Hindlimb muscle (tissue), 1 donor: ENCODE data around the gene TASOR. TPM values are rescaled to one million over a fixed set of nuclear protein-coding genes. Genes with fewer than 3 reads are reported as not detected.
A peak's percentile ranks its signal among the peaks of the same experiment; 100 is the strongest.

Experiments used
- DNase-seq: peaks from one replicate; pipeline ENCODE4 v3.0.0-alpha.2; 2013
- polyA plus RNA-seq: library from polyadenylated mRNA; unstranded; fragments of 120-200 nt; gene quantifications from one replicate; pipeline ENCODE4 v1.2.1, GENCODE V29; 2013; ENCODE audit not compliant: insufficient read length

Gene TASOR
- polyA plus RNA-seq, 1 donor = 37.8 TPM

DNA sequence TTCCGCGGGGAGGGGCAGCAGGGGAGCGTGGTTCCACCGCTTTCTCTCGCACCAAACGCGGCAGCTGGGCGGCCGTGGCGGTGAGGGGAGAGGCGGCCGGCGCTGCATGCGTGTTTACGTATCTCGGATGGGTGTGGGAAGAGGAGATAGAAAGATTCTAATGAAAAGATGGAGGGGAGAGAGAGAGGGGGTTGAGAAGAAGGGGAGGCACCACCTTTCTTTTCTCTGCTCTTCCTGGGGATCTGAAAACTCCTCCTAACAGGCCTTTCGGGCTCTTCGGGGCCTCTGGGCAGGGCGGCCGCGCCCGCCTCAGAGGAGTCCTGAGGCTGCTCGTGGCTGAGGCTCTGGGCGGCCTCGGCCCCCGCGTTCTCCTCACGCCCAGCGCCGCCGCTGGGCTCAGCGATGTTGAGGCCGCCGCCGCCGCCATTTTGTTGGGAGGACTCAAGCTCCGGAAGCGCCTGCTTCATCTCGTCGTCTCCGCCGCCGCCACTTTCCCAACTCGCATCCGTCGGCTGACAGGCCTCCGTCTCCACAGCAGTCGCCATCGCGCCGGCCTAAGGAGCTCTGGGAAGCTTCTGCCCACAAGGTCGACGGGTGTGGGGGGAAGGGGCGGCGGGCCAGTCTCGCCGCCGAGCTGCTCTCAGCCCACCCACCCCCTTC, 473 bp downstream of the TASOR start:
- DNase-seq = peak; percentile 77

DNA sequence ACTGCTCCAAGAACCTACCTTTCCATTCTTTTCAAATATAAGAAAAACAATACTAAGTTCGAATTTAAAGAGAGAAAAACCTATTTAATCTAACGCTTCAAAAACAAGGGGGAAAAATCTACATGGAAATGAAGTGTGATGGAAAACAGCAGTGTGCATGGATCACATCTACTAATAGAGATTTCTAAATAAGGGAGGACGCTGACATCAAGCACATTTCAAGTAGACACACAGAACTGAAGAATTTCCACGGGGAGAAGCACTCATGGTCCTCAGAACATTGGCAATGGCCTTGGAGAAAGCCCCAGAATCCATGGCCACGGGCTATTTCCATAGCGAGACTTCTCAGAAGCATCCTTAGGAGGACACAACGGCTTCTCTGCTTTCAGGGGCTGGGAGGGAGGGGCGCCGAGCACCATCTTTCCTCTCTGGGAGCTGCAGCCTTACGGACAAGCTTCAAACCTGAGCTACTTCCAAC, 1.0 kb downstream of the TASOR start:
- DNase-seq = no peak

DNA sequence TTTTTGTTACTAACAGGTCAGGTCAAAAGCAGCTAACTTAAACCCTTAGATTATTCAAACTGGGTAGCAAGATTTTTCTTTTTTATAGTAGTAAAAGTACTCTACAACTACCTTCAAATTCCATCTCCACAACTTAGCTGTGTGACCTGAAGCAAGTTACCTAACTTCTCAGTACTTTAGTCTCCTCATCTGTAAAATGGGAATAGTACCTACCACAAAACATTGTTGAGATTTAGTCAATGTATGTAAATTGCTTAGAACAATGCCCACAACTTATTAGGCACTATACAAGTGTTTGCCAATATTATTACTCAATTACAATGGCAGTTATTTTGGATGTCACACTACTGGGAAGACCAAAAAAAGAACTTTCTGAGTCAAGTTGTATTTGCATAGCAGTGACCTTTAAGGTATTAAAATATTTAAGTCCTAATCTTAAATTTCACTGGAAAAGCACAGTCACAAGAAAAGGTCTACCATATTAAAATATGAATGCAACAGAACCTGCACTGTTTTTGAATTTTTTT, 2.9 kb downstream of the TASOR start:
- DNase-seq = no peak

DNA sequence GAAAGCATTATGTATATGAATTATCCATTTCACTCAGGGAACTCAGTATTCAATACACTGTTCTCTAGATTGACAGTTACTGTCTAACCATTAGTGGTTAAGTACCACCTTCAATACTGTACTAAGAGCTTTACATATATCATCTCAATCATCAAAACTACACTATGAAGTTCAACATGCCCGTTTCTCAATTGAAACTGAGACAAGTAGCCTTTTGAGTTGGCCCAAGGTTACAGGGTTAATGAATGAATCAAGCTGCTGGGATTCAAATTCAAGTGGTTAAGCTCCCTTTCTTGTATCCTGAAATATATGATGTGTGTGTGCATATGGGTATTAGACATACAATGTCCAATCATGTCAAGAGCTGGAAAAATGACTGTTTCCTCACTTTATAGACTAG, 5.8 kb downstream of the TASOR start:
- DNase-seq = no peak

- DNase-seq = no peak
Measured at GRCh38 chr3:56673781-56674457, 9.1 kb downstream of the TASOR start.

- DNase-seq = no peak
Measured at GRCh38 chr3:56667973-56668579, 15.0 kb downstream of the TASOR start.

DNA sequence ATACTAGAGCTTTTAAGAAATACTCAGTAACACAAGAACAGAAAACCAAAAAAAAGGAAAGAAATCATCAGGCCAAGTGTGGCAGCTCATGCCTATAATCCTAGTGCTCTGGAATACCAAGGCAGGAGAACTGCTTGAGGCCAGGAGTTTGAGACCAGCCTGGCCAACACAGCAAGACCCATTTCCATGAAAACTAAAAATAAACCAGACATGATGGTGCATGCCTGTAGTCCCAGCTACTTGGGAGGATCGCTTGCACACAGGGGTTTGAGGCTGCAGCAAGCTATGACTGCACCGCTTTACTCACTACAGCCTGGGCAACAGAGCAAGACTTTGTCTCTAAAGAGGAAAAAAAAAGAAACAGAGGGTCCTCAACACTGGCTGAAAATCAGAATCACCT, 18.2 kb downstream of the TASOR start:
- DNase-seq = no peak

DNA sequence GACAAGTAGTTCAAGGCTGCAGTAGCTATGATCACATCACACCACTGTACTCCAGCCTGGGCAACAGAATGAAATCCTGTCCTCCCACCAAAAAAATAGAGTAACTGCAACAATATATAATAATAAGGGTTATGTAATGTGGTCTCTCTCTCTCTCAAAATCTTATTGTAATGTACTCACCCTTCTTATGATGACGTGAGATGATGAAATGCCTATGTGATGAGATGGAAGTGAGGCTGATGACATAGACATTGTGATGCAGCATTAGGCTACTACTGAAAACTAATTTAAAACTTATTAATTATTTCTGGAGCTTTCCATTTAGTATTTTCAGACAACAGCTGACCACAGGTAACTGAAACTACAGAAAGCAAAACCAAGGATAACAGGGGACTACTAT, 27.4 kb downstream of the TASOR start:
- no peak for DNase-seq

DNA sequence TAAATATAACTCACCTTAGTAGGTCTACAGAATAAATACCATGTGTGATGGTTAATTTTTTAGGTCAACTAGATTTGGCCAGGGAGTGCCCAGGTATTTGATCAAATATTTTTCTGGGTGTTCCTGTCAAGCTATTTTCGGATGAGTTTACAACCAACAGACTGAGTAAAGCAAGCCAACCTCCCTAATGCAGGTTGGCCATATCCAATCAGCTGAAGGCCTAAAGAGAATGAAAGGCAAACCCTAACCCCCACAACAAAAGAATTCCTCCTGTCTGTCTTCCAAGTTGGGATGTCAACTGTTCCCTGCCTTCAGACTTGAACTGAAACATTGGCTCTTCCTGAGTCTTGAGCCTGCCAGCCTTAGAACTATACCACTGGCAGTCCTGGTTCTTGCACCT, 28.6 kb downstream of the TASOR start:
- DNase-seq = no peak

DNA sequence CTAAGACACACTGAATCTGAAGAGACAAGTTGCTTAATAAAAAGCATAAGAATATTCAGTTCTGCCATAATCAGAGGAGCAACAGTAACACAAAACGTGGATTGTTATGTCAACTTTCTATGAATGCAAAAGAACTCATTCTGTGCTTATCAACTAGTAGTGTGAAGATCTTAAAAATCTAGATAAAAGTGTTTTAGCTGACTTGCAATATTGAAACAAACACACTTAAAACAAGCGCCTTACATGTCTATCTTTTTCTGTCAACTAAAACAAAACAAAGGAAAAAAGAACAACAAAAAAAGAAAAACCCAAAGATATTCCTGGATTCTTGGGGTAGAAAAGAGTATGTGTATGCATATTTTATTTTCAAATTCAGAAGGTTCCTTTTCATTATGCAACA, 37.7 kb downstream of the TASOR start:
- no peak for DNase-seq

DNA sequence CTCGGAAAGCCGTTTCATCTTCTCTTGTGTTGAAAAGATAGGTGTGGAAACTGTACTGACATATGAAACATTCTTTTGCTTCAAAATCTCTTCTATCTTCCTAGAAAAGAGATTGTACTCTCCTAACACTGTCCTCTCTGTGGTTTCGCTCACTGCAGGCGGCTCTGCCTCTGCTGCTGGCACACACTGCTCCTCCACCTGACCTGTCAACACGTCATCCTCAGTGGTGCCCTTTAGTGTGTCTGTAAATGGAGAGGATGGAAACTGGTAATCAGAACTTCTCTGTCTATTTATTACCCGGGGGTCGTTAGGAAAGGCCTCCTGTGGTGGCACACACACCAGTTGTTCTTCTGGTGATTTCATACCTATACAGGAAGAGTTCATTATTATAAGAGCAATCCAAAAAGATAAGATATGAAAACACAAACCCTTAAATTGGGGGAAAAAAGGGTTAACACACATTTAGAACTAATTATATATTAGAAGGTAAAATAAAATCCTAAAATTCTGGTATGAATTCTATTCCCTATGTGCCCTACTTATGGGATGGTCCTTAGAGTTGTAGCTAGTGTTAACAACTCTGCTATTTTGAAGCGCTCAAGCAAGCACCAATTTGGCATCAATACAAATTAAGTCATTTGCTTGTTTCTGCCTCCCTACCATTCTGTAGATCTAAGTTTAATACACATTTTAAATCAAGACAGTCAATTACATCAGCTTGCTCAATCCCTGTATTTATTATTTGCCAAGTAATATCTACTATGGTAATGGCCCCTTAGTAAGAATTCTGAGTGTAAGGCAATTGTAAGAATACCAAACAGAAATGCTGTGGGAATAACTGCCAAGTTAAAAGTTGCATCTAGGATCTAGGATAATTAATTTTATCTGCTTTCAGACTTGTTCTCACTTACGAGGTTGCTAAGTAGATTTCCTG, 49.2 kb downstream of the TASOR start:
- DNase-seq = no peak

Other genes with a start within 250 kb of the TASOR start
- gene ERC2, start 214.8 kb downstream of the TASOR start, polyA plus RNA-seq = 1.6 TPM
- 20.1 TPM for gene CCDC66, start 126.1 kb downstream of the TASOR start, polyA plus RNA-seq
- 28.3 TPM for gene ARHGEF3, start 118.7 kb upstream of the TASOR start, polyA plus RNA-seq